A549 (cell line): Measurements from ENCODE around the gene PFN1. TPM values are rescaled to one million over a fixed set of nuclear protein-coding genes. Genes with fewer than 3 reads are reported as not detected.

ENCODE experiments used
- ATAC-seq, 2 experiments: fragments of 200-7000 bp in 1 of 2; fragments of >200 bp in 1 of 2; cut with Nextera tagmentation in 1 of 2; cut with Tn5 transposase in 1 of 2; 3 replicates each; pipeline versions ENCODE4 v1.8.0 to v1.9.1; 2018 to 2020; ENCODE audit warnings: mild to moderate bottlenecking in 1 of 2, moderate library complexity in 1 of 2
- CTCF ChIA-PET: fragments of 300-600 bp; sonication (Branson Sonifier 250); formaldehyde crosslinking; extraction: SDS; loops from one replicate; lab custom pipeline; 2021; ENCODE audit warnings: antibody characterized with exemption, inconsistent platforms; lab: Yijun Ruan, JAX
- POLR2A ChIA-PET: fragments of 350-600 bp; formaldehyde crosslinking; extraction: SDS; loops from one replicate; lab custom pipeline; 2021; ENCODE audit warnings: antibody characterized with exemption, inconsistent platforms; lab: Yijun Ruan, JAX
- DNase-seq, 2 experiments: peaks; one replicate each; pipeline versions ENCODE4 v3.0.0 to v3.0.0-alpha.2; 2011 to 2016; ENCODE audit warnings: low read depth in 1 of 2, low spot score in 1 of 2
- FAIRE-seq: peaks from 2 replicates; lab custom pipeline; 2011; peaks lifted over from hg19 to GRCh38; lab: Jason Lieb, UNC
- H3K27ac ChIP-seq, 2 experiments: fragments of >200 bp; sonication (Bioruptor Twin); formaldehyde crosslinking; 3 replicates each; pipeline ENCODE4 v1.5.1; 2016 to 2017
- H3K4me1 ChIP-seq: fragments of >200 bp; sonication (Bioruptor Twin); formaldehyde crosslinking; 3 replicates; pipeline ENCODE4 v1.6.1; 2016
- H3K4me2 ChIP-seq: fragments of >200 bp; sonication (Bioruptor Twin); formaldehyde crosslinking; 3 replicates; pipeline ENCODE4 v1.6.1; 2016
- H3K4me3 ChIP-seq: fragments of >200 bp; sonication (Bioruptor Twin); formaldehyde crosslinking; 3 replicates; pipeline ENCODE4 v1.5.1; 2016
- H3K9me3 ChIP-seq: fragments of >200 bp; sonication (Bioruptor Twin); formaldehyde crosslinking; 3 replicates; pipeline ENCODE4 v1.6.1; 2016
- ATOH8 ChIP-seq: fragments of 250-450 bp; sonication (Bioruptor Pico); IDR thresholded peaks from 2 replicates; pipeline ENCODE4 v1.5.0; 2020; ENCODE audit warnings: low read depth, mild to moderate bottlenecking, moderate library complexity
- BCL3 ChIP-seq: fragments of >200 bp; sonication (Bioruptor Twin); formaldehyde crosslinking; IDR thresholded peaks from 3 replicates; pipeline ENCODE4 v1.6.1; 2016
- BHLHE40 ChIP-seq: IDR thresholded peaks from 2 replicates; pipeline ENCODE4 v1.6.1; 2012; ENCODE audit warnings: low read depth, low read length, inconsistent platforms
- CBX2 ChIP-seq: fragments of 200-600 bp; sonication (generic); IDR thresholded peaks from 2 replicates; pipeline ENCODE4 v1.6.1; 2016; ENCODE audit warnings: low read depth, mild to moderate bottlenecking, borderline replicate concordance
- CEBPB ChIP-seq, 2 experiments: fragments of >200 bp in 1 of 2; sonication (Bioruptor Twin) in 1 of 2; formaldehyde crosslinking in 1 of 2; IDR thresholded peaks; 2 replicates each; pipeline ENCODE4 v1.6.1; 2012 to 2016
- EHF ChIP-seq: fragments of 250-450 bp; sonication (Bioruptor Pico); IDR thresholded peaks from 2 replicates; pipeline ENCODE4 v1.5.0; 2020; ENCODE audit warnings: mild to moderate bottlenecking
- EP300 ChIP-seq, 2 experiments: fragments of >200 bp; sonication (Bioruptor Twin); formaldehyde crosslinking; IDR thresholded peaks; 2 replicates in 1 of 2; 3 replicates in 1 of 2; pipeline ENCODE4 v1.6.1; 2016 to 2017
- FOSL2 ChIP-seq, 2 experiments: fragments of 450-650 bp in 1 of 2; fragments of >200 bp in 1 of 2; sonication (Bioruptor Twin) in 1 of 2; formaldehyde crosslinking; IDR thresholded peaks; 2 replicates each; pipeline versions ENCODE4 v1.5.0 to v1.6.1; 2016 to 2020; ENCODE audit warnings: mild to moderate bottlenecking in 1 of 2, moderate library complexity in 1 of 2
- FOXS1 ChIP-seq: fragments of 250-450 bp; sonication (Bioruptor Pico); IDR thresholded peaks from 2 replicates; pipeline ENCODE4 v1.5.0; 2020; ENCODE audit warnings: mild to moderate bottlenecking, moderate library complexity
- GATA3 ChIP-seq: IDR thresholded peaks from 2 replicates; pipeline ENCODE4 v1.6.1; 2012; ENCODE audit warnings: borderline replicate concordance
- HES2 ChIP-seq: fragments of >200 bp; sonication (Bioruptor Twin); formaldehyde crosslinking; IDR thresholded peaks from 2 replicates; pipeline ENCODE4 v1.6.1; 2016
- HOXA7 ChIP-seq: fragments of 250-450 bp; sonication (Bioruptor Pico); IDR thresholded peaks from 2 replicates; pipeline ENCODE4 v1.5.0; 2020; ENCODE audit warnings: mild to moderate bottlenecking, moderate library complexity
- JUN ChIP-seq, 2 experiments: fragments of >200 bp; sonication (Bioruptor Twin); formaldehyde crosslinking; IDR thresholded peaks; 2 replicates in 1 of 2; 3 replicates in 1 of 2; pipeline ENCODE4 v1.6.1; 2016 to 2017
- KDM1A ChIP-seq: fragments of 200-600 bp; sonication (generic); IDR thresholded peaks from 2 replicates; pipeline ENCODE4 v1.6.1; 2016; ENCODE audit warnings: low read depth, mild to moderate bottlenecking
- KDM5A ChIP-seq: fragments of 200-600 bp; sonication (generic); IDR thresholded peaks from 2 replicates; pipeline ENCODE4 v1.6.1; 2016; ENCODE audit warnings: antibody characterized with exemption, mild to moderate bottlenecking
- NR3C1 ChIP-seq: fragments of >200 bp; sonication (Bioruptor Twin); formaldehyde crosslinking; IDR thresholded peaks from 3 replicates; pipeline ENCODE4 v1.6.1; 2017
- POLR2A ChIP-seq: IDR thresholded peaks from 2 replicates; pipeline ENCODE4 v1.6.1; 2012; ENCODE audit warnings: mild to moderate bottlenecking, low read length
- RCOR1 ChIP-seq: fragments of 150-350 bp; IDR thresholded peaks from 2 replicates; pipeline ENCODE4 v1.6.1; 2014; ENCODE audit warnings: antibody characterized with exemption, low read length, low read depth
- RNF2 ChIP-seq: fragments of 200-600 bp; sonication (generic); IDR thresholded peaks from 2 replicates; pipeline ENCODE4 v1.6.1; 2016; ENCODE audit warnings: low read depth, mild to moderate bottlenecking, antibody characterized with exemption, moderate library complexity, borderline replicate concordance
- SREBF2 ChIP-seq: fragments of 450-650 bp; IDR thresholded peaks from 2 replicates; pipeline ENCODE4 v1.6.1; 2014; ENCODE audit warnings: mild to moderate bottlenecking, moderate library complexity
- TFCP2L1 ChIP-seq: fragments of 250-450 bp; sonication (Bioruptor Pico); IDR thresholded peaks from 2 replicates; pipeline ENCODE4 v1.5.0; 2021; ENCODE audit warnings: mild to moderate bottlenecking
- USF2 ChIP-seq: fragments of 450-650 bp; IDR thresholded peaks from 2 replicates; pipeline ENCODE4 v1.6.1; 2014; ENCODE audit warnings: antibody characterized with exemption
- ZNF302 ChIP-seq: fragments of 250-450 bp; sonication (Bioruptor Pico); IDR thresholded peaks from 2 replicates; pipeline ENCODE4 v1.9.0; 2021; ENCODE audit warnings: inconsistent platforms, mild to moderate bottlenecking, moderate library complexity
- ZSCAN20 ChIP-seq: fragments of 250-450 bp; sonication (Bioruptor Pico); IDR thresholded peaks from 2 replicates; pipeline ENCODE4 v1.8.0; 2022; ENCODE audit warnings: mild to moderate bottlenecking, moderate library complexity
- WGBS: methylation state at CpG from one replicate; pipeline ENCODE4 v1.1.6; 2017; ENCODE audit errors: missing lambda C conversion rate; 5-methylcytosine and 5-hydroxymethylcytosine counted together
- polyA plus RNA-seq, 4 experiments: library from polyadenylated mRNA; depleted of rRNA in 3 of 4; stranded (reverse); fragments of >200 nt; fragmentation: RNase III in 1 of 4; extraction: RNeasy Plus Mini Kit Qiagen cat#74134 plus additional on column Dnase treatment in 1 of 4; gene quantifications; 2 replicates in 3 of 4; 3 replicates in 1 of 4; pipeline ENCODE4 v1.2.3, GENCODE V29; 2011 to 2017

The PFN1 gene
- polyA plus RNA-seq, 2 of the 4 experiments (the other 2 are of a cell fraction) = 1,732 to 3,230 TPM

GRCh38 chr17:4899341-4900230 is 48.7 kb downstream of the PFN1 start, which contains the start of gene C17orf107:
TSS of gene C17orf107 (plus strand) at chr17:4899536. CDS start at chr17:4899763, 227 bp downstream.
- Histone ChIP-seq H3K4me1 (0 out of 3 replicates have a peak, but pooled peaks cover 5% of the 10 kb centered on the region), H3K27ac (no peak within 1 kb of the TSS), H3K4me3 (no peak within 1 kb of the TSS), H3K4me2 (no peak within 1 kb of the TSS)
- CTCF ChIA-PET = interaction anchor here (0.6 to 8.2 kb wide), 15 partner anchors 9 to 333 kb away, joined by 3 to 83 read pairs (median 4); partner anchors contain the start of genes ARRB2, GLTPD2, RNF167 and SLC25A11
- no peak for TF ChIP-seq HOXA7 (CRISPR knock-in tag)
- no peak for TF ChIP-seq ZSCAN20
- no peak for TF ChIP-seq JUN (IDR thresholded peaks at IDR 0.05)
- TF ChIP-seq CEBPB (IDR thresholded peaks at IDR 0.05) = no peak
- TF ChIP-seq FOSL2 (IDR thresholded peaks at IDR 0.05) = no peak
- no peak for TF ChIP-seq FOSL2 (CRISPR knock-in tag; IDR thresholded peaks at IDR 0.05)
- no peak for TF ChIP-seq BCL3
- TF ChIP-seq, all 56 proteins: peak for 0
- 94% methylated on average over 57 of the region's 60 CpGs for WGBS
- H3K9me3 ChIP-seq = no peaks in the 10 kb centered on the region
- POLR2A ChIA-PET = interaction anchor here (1.5 to 1.9 kb wide), 2 partner anchors 104 to 110 kb away, joined by 4 to 6 read pairs; partner anchors contain the start of gene PSMB6
- no peak for ATAC-seq
- FAIRE-seq = no peak
- DNase-seq = no peak

GRCh38 chr17:4898927-4899326 is 49.4 kb downstream of the PFN1 start:
- CTCF ChIA-PET = interaction anchor here (0.6 to 8.2 kb wide), 10 partner anchors 9 to 332 kb away, joined by 3 to 83 read pairs (median 6); partner anchors contain the start of genes ARRB2 and VMO1

GRCh38 chr17:4898351-4898750 is 50.0 kb downstream of the PFN1 start:
- CTCF ChIA-PET = interaction anchor here (0.6 to 8.2 kb wide), 8 partner anchors 8 to 188 kb away, joined by 3 to 83 read pairs (median 4); partner anchors contain the start of genes ARRB2 and VMO1

More at GRCh38 chr17:4898927-4899326, 49.4 kb downstream of the PFN1 start:
- Histone ChIP-seq H3K4me2 (no peak overlapping the region), H3K9me3 (no peaks in the 10 kb centered on the region), H3K27ac (no peak overlapping the region), H3K4me3 (no peak overlapping the region), H3K4me1 (0 out of 3 replicates have a peak, but pooled peaks cover 5% of the 10 kb centered on the region)
- 91% methylated on average over 21 of the region's 34 CpGs for WGBS
- no peak for FAIRE-seq
- POLR2A ChIA-PET = interaction anchor here (1.5 kb wide), 1 partner anchor 103 kb away, joined by 4 read pairs; the partner anchor contains the start of gene PSMB6
- ATAC-seq = no peak
- DNase-seq = no peak
- TF ChIP-seq RNF2 = no peak
- TF ChIP-seq NR3C1 = no peak
- no peak for TF ChIP-seq FOXS1 (CRISPR knock-in tag)
- TF ChIP-seq JUN (IDR thresholded peaks at IDR 0.05) = no peak
- no peak for TF ChIP-seq HOXA7 (CRISPR knock-in tag)
- TF ChIP-seq POLR2A = no peak
- TF ChIP-seq GATA3 = no peak

More at GRCh38 chr17:4898351-4898750, 50.0 kb downstream of the PFN1 start:
- no peak for TF ChIP-seq KDM1A
- no peak for TF ChIP-seq KDM5A
- TF ChIP-seq ZNF302 (CRISPR knock-in tag) = no peak
- TF ChIP-seq RCOR1 = no peak
- no peak for TF ChIP-seq USF2
- TF ChIP-seq EHF (CRISPR knock-in tag) = no peak
- no peak for TF ChIP-seq BHLHE40
- TF ChIP-seq JUN (IDR thresholded peaks at IDR 0.05) = no peak
- no peak for TF ChIP-seq EP300 (IDR thresholded peaks at IDR 0.05)
- no peak for TF ChIP-seq BCL3
- no peak for TF ChIP-seq ZSCAN20
- no peak for TF ChIP-seq CBX2
- TF ChIP-seq SREBF2 = no peak
- no peak for TF ChIP-seq ATOH8
- TF ChIP-seq HES2 = no peak
- TF ChIP-seq HOXA7 (CRISPR knock-in tag) = no peak
- no peak for TF ChIP-seq TFCP2L1 (CRISPR knock-in tag)
- Histone ChIP-seq H3K9me3 (no peaks in the 10 kb centered on the region), H3K4me2 (no peak overlapping the region), H3K27ac (no peak overlapping the region), H3K4me3 (no peak overlapping the region), H3K4me1 (0 out of 3 replicates have a peak, but pooled peaks cover 4% of the 10 kb centered on the region)
- FAIRE-seq = no peak
- POLR2A ChIA-PET = no interaction called here
- no peak for ATAC-seq
- no peak for DNase-seq
- WGBS = 85% methylated on average over 8 of the region's 8 CpGs
